Bronchial smooth muscle cell (primary cell): Measurements from ENCODE around the gene ADORA2B. TPM values are rescaled to one million over a fixed set of nuclear protein-coding genes. Genes with fewer than 3 reads are reported as not detected.

Source experiments
- total RNA-seq: library from RNA; depleted of rRNA; stranded (reverse); fragments of >200 nt; gene quantifications from 2 replicates; pipeline ENCODE4 v1.2.1, GENCODE V29; 2014

Gene ADORA2B
- 12.9 and 22.0 TPM in 2 replicates for total RNA-seq

GRCh38 chr17:15944759-15945526 lies at the start of gene ADORA2B:
Gene ADORA2B (plus strand): TSS chr17:15945130. CDS start chr17:15945249, 119 bp downstream.

GRCh38 chr17:15999141-15999973 lies 54.4 kb downstream of the ADORA2B start, which contains the start of the genes TTC19 and ZSWIM7:
Gene TTC19 (plus strand): TSS chr17:15999824. CDS start chr17:15999849, 25 bp downstream.
Gene ZSWIM7 (minus strand): TSS chr17:15999704. CDS start chr17:15999594, 110 bp downstream.

Other genes starting within 250 kb of the ADORA2B start
- gene ZNF286A, start 245.4 kb upstream of the ADORA2B start, total RNA-seq, result 31.7 and 39.4 TPM in 2 replicates
- under 0.01 and 0.09 TPM in 2 replicates for gene TBC1D26, start 212.8 kb upstream of the ADORA2B start, total RNA-seq
- gene ZSWIM7, start 54.6 kb downstream of the ADORA2B start, total RNA-seq, result 16.1 and 16.5 TPM in 2 replicates
- 19.1 and 23.6 TPM in 2 replicates for gene TTC19, start 54.7 kb downstream of the ADORA2B start, total RNA-seq